Peyer's patch (tissue), 4 donors: Measurements from ENCODE around the gene ARF1. TPM values are rescaled to one million over a fixed set of nuclear protein-coding genes. Genes with fewer than 3 reads are reported as not detected.

Experiments used
- DNase-seq, 3 donors: peaks; one replicate each; pipeline ENCODE4 v3.0.0-alpha.2; 2017 to 2019
- H3K27ac ChIP-seq, 4 donors: fragments of 200-600 bp; sonication (generic); one replicate each; pipeline ENCODE4 v1.5.1; 2016 to 2019
- H3K27me3 ChIP-seq, 2 donors: fragments of 200-600 bp; sonication (generic); one replicate each; pipeline ENCODE4 v1.5.1; 2019
- H3K36me3 ChIP-seq, 3 donors: fragments of 200-600 bp; sonication (generic); one replicate each; pipeline ENCODE4 v1.5.1; 2016 to 2019
- H3K4me1 ChIP-seq, 4 donors: fragments of 200-600 bp; sonication (generic); one replicate each; pipeline ENCODE4 v1.5.1; 2016 to 2019
- H3K4me3 ChIP-seq, 4 donors: fragments of 200-600 bp; sonication (generic); 1 replicate in 3 of 4; 2 replicates in 1 of 4; pipeline ENCODE4 v1.5.1; 2016 to 2019; ENCODE audit warnings: mild to moderate bottlenecking in 1 of 4
- H3K9me3 ChIP-seq, 4 donors: fragments of 200-600 bp; sonication (generic); one replicate each; pipeline ENCODE4 v1.5.1; 2016 to 2019; ENCODE audit warnings: mild to moderate bottlenecking in 1 of 4
- CTCF ChIP-seq, 6 experiments: fragments of 450-650 bp in 4 of 6; fragments of 200-600 bp in 2 of 6; sonication (generic) in 1 of 6; IDR thresholded peaks; one replicate each; pipeline ENCODE4 v1.5.1; 2017 to 2019; ENCODE audit warnings: antibody characterized with exemption in 6 of 6, mild to moderate bottlenecking in 3 of 6, moderate library complexity in 1 of 6
- POLR2A ChIP-seq, 2 donors: fragments of 450-650 bp; IDR thresholded peaks; one replicate each; pipeline ENCODE4 v1.5.1; 2017; ENCODE audit warnings: antibody characterized with exemption in 2 of 2, mild to moderate bottlenecking in 2 of 2, moderate library complexity in 2 of 2
- total RNA-seq, 4 donors: library from RNA; depleted of rRNA; stranded (reverse); fragments of >200 nt; gene quantifications; one replicate each; pipeline ENCODE4 v1.1.0, GENCODE V29; 2016

ARF1 gene
- total RNA-seq, 4 donors from 2014 or later, result 243 to 434 (median 392) TPM

- DNase-seq, result peak in 2 of 3 donors; percentile 37 to 44
- Histone ChIP-seq H3K36me3 (no peaks in the 10 kb centered on the region), H3K4me3 (peak overlapping the region in 3 of 4 donors; percentile 4 to 27 (median 26)), H3K27ac (no peak overlapping the region), H3K27me3 (peaks cover 0 to 12% of the 10 kb centered on the region in 2 donors), H3K4me1 (peaks cover 0 to 7% (median 2%) of the 10 kb centered on the region in 4 donors), H3K9me3 (no peaks in the 10 kb centered on the region)
- no peak for TF ChIP-seq CTCF (IDR thresholded peaks at IDR 0.05)
- TF ChIP-seq POLR2A (IDR thresholded peaks at IDR 0.05), result no peak
These were observed 44.8 kb upstream of the ARF1 start for GRCh38 chr1:228037401-228038386.

- TF ChIP-seq CTCF (IDR thresholded peaks at IDR 0.05) (no peak), POLR2A (IDR thresholded peaks at IDR 0.05) (no peak)
- H3K4me1 ChIP-seq, result peaks cover 0 to 7% (median 2%) of the 10 kb centered on the region in 4 donors
- H3K27ac ChIP-seq, result no peak overlapping the region
- no peaks in the 10 kb centered on the region for H3K9me3 ChIP-seq
- H3K4me3 ChIP-seq, result no peak overlapping the region
- peak in 2 of 3 donors; percentile 23 to 35 for DNase-seq
- peaks cover 0 to 12% of the 10 kb centered on the region in 2 donors for H3K27me3 ChIP-seq
- no peaks in the 10 kb centered on the region for H3K36me3 ChIP-seq
These were observed 44.0 kb upstream of the ARF1 start for GRCh38 chr1:228038387-228039005.

DNA sequence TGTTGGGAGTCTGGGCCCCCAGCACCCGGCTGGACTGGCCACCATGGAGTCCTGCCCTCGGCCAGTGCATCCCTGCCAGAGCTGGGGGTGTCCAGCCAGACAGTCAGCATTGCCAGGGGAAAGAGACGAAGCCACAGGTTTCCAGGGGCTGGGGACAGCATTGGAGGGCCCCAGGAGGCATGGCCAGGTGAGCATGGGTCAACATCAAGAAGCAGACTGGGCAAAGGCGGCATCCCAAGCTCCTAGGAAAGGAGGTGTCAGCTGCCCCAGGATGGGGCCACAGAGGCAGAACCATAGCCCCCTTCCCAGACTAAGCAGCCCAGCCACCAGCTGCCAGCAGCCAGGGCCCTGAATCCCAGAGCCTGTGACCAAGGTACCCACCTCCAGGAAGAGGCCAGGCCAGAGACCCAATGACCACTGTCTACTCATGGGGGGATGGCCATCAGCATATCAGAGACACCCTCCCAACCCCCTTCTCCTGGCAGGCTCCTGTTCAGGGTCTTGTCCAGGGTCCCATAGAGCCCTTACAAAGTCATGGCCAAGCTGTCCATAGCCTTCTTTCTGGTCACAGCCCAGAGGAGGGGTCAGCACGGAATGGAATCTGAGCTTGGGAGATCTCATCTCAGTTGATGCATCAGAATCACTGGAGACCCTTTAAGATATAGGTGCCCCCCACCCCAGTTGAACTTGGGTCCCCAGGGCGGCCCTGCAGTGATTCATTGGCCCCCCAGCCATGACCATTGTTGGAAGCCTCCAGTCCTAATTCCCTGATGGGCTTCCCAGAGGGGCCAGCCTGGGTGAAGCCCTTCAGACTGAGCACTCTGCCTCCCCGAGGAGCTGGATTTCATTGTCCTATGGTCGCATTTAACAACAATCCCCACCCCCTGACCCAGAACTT, 43.3 kb upstream of the ARF1 start:
- Histone ChIP-seq H3K27ac (no peak overlapping the region), H3K36me3 (no peaks in the 10 kb centered on the region), H3K4me1 (peaks cover 0 to 7% (median 2%) of the 10 kb centered on the region in 4 donors), H3K9me3 (no peaks in the 10 kb centered on the region), H3K4me3 (no peak overlapping the region), H3K27me3 (peaks cover 0 to 12% of the 10 kb centered on the region in 2 donors)
- DNase-seq, result peak in 2 of 3 donors; percentile 21 to 28
- TF ChIP-seq POLR2A (IDR thresholded peaks at IDR 0.05) (no peak), CTCF (IDR thresholded peaks at IDR 0.05) (no peak)

- Histone ChIP-seq H3K36me3 (no peaks in the 10 kb centered on the region), H3K27ac (no peak overlapping the region), H3K4me1 (peaks cover 0 to 7% (median 2%) of the 10 kb centered on the region in 4 donors), H3K27me3 (peaks cover 0 to 12% of the 10 kb centered on the region in 2 donors), H3K4me3 (no peak overlapping the region), H3K9me3 (no peaks in the 10 kb centered on the region)
- peak in 2 of 3 donors; percentile 15 to 16 for DNase-seq
- TF ChIP-seq CTCF (IDR thresholded peaks at IDR 0.05) (no peak), POLR2A (IDR thresholded peaks at IDR 0.05) (no peak)
These were observed 42.5 kb upstream of the ARF1 start for GRCh38 chr1:228039986-228040385.

- no peak overlapping the region for H3K27ac ChIP-seq
- H3K27me3 ChIP-seq, result peaks cover 0 to 12% of the 10 kb centered on the region in 2 donors
- peaks cover 0 to 7% (median 2%) of the 10 kb centered on the region in 4 donors for H3K4me1 ChIP-seq
- no peak for DNase-seq
- H3K36me3 ChIP-seq, result no peaks in the 10 kb centered on the region
- no peaks in the 10 kb centered on the region for H3K9me3 ChIP-seq
- H3K4me3 ChIP-seq, result no peak overlapping the region
- TF ChIP-seq POLR2A (IDR thresholded peaks at IDR 0.05), result no peak
- no peak for TF ChIP-seq CTCF (IDR thresholded peaks at IDR 0.05)
These were observed 41.2 kb upstream of the ARF1 start for GRCh38 chr1:228041316-228041715.
